H1 (cell line): Measurements from ENCODE around the gene LHFPL2. TPM values are rescaled to one million over a fixed set of nuclear protein-coding genes. Genes with fewer than 3 reads are reported as not detected.
"Not testable (repeated sequence)": the region's sequence is repeated elsewhere in the genome, so short reads cannot be mapped to it uniquely, and the experiment has no call there.

ENCODE experiments used
- CTCF ChIA-PET: fragments of 300-600 bp; sonication (Branson Sonifier 250); formaldehyde crosslinking; loops from one replicate; lab custom pipeline; 2021; ENCODE audit not compliant: partially characterized antibody; lab: Charles Lee
- POLR2A ChIA-PET: fragments of 300-600 bp; sonication (Branson Sonifier 250); formaldehyde crosslinking; loops from one replicate; lab custom pipeline; 2021; ENCODE audit warnings: inconsistent platforms; ENCODE audit not compliant: partially characterized antibody; lab: Charles Lee
- DNase-seq, 2 experiments: peaks; one replicate each; pipeline versions ENCODE4 v3.0.0 to v3.0.0-alpha.2; 2010 to 2022; ENCODE audit warnings: low spot score in 2 of 2, low read depth in 1 of 2, mixed read lengths in 1 of 2
- FAIRE-seq: peaks from 2 replicates; lab custom pipeline; 2011; peaks lifted over from hg19 to GRCh38; lab: Jason Lieb, UNC
- H2AFZ ChIP-seq: 2 replicates; pipeline ENCODE4 v1.8.1; 2012; ENCODE audit warnings: low read length, inconsistent platforms
- H2AK5ac ChIP-seq: 2 replicates; pipeline ENCODE4 v1.6.1; 2013; ENCODE audit warnings: low read depth, low read length
- H2BK120ac ChIP-seq: replicated peaks from 2 replicates; pipeline ENCODE3; 2013; ENCODE audit warnings: low read depth, low read length, inconsistent platforms
- H2BK12ac ChIP-seq: 2 replicates; pipeline ENCODE4 v1.6.1; 2013; ENCODE audit warnings: low read depth, low read length
- H2BK15ac ChIP-seq: 2 replicates; pipeline ENCODE4 v1.6.1; 2013; ENCODE audit warnings: low read length
- H2BK20ac ChIP-seq: 2 replicates; pipeline ENCODE4 v1.6.1; 2013; ENCODE audit warnings: low read length
- H2BK5ac ChIP-seq: 2 replicates; pipeline ENCODE4 v1.6.1; 2013; ENCODE audit warnings: low read depth, low read length
- H3K14ac ChIP-seq: 2 replicates; pipeline ENCODE4 v1.6.1; 2013; ENCODE audit warnings: inconsistent platforms; ENCODE audit not compliant: insufficient read length
- H3K18ac ChIP-seq: 2 replicates; pipeline ENCODE4 v1.6.1; 2013; ENCODE audit warnings: low read length; ENCODE audit errors: extremely low read depth
- H3K23ac ChIP-seq: 2 replicates; pipeline ENCODE4 v1.6.1; 2013; ENCODE audit warnings: inconsistent platforms; ENCODE audit not compliant: insufficient read length
- H3K23me2 ChIP-seq: 2 replicates; pipeline ENCODE4 v1.6.1; 2013; ENCODE audit warnings: low read depth, low read length
- H3K27ac ChIP-seq: 2 replicates; pipeline ENCODE4 v1.6.1; 2011; ENCODE audit warnings: low read depth, low read length, inconsistent platforms
- H3K27me3 ChIP-seq, 4 experiments: replicated peaks in 1 of 4; 1 replicate in 1 of 4; 2 replicates in 3 of 4; pipeline versions ENCODE4 v1.6.1 to v1.8.1; 2011 to 2013; ENCODE audit warnings: low read length in 3 of 4, mild to moderate bottlenecking in 3 of 4, inconsistent platforms in 2 of 4, mixed read lengths in 2 of 4, moderate library complexity in 1 of 4; ENCODE audit not compliant: control insufficient read depth in 3 of 4, insufficient read depth in 3 of 4; ENCODE audit errors: extremely low read depth in 1 of 4
- H3K36me3 ChIP-seq, 4 experiments: 2 replicates each; pipeline versions ENCODE4 v1.6.1 to v1.8.1; 2011 to 2013; ENCODE audit warnings: mild to moderate bottlenecking in 4 of 4, low read length in 3 of 4, moderate library complexity in 2 of 4, control low read depth in 1 of 4, inconsistent platforms in 1 of 4; ENCODE audit not compliant: insufficient read depth in 4 of 4, control insufficient read depth in 2 of 4
- H3K4ac ChIP-seq: replicated peaks from 2 replicates; pipeline ENCODE3; 2013; ENCODE audit warnings: low read length, low read depth, mixed read lengths, inconsistent platforms; ENCODE audit not compliant: insufficient read length
- H3K4me1 ChIP-seq, 4 experiments: replicated peaks in 1 of 4; 1 replicate in 1 of 4; 2 replicates in 3 of 4; pipeline versions ENCODE4 v1.6.1 to v1.8.1; 2011 to 2013; ENCODE audit warnings: low read length in 3 of 4, inconsistent platforms in 2 of 4, mixed read lengths in 1 of 4; ENCODE audit not compliant: insufficient read depth in 4 of 4, control insufficient read depth in 3 of 4
- H3K4me2 ChIP-seq, 2 experiments: 2 replicates each; pipeline versions ENCODE4 v1.6.1 to v1.8.1; 2011 to 2013; ENCODE audit warnings: low read depth in 2 of 2, low read length in 2 of 2, control low read depth in 1 of 2, inconsistent platforms in 1 of 2, mild to moderate bottlenecking in 1 of 2; ENCODE audit not compliant: insufficient read depth in 1 of 2
- H3K4me3 ChIP-seq, 4 experiments: fragments of 200-600, 300-600 bp in 1 of 4; sonication (generic), shearing (Covaris generic), sonication (Bioruptor Twin) in 1 of 4; 2 replicates each; pipeline versions ENCODE4 v1.5.1 to v1.8.1; 2011 to 2016; ENCODE audit warnings: low read length in 4 of 4, low read depth in 3 of 4, control low read depth in 2 of 4, inconsistent platforms in 2 of 4, mild to moderate bottlenecking in 2 of 4, mixed read lengths in 1 of 4, moderate library complexity in 1 of 4; ENCODE audit not compliant: insufficient read depth in 2 of 4; ENCODE audit errors: extremely low read depth in 1 of 4
- H3K56ac ChIP-seq: replicated peaks from 2 replicates; pipeline ENCODE3; 2013; ENCODE audit warnings: low read depth, mild to moderate bottlenecking, mixed read lengths, low read length, inconsistent platforms; ENCODE audit not compliant: insufficient read length
- H3K79me1 ChIP-seq: 2 replicates; pipeline ENCODE4 v1.6.1; 2013; ENCODE audit warnings: low read depth, low read length, control low read depth
- H3K79me2 ChIP-seq, 2 experiments: 2 replicates each; pipeline versions ENCODE4 v1.6.1 to v1.8.1; 2012 to 2013; ENCODE audit warnings: low read length in 2 of 2, mild to moderate bottlenecking in 2 of 2, inconsistent platforms in 1 of 2; ENCODE audit not compliant: insufficient read depth in 2 of 2, control insufficient read depth in 1 of 2
- H3K9ac ChIP-seq, 4 experiments: replicated peaks in 1 of 4; 1 replicate in 1 of 4; 2 replicates in 3 of 4; pipeline versions ENCODE4 v1.6.1 to v1.8.1; 2011 to 2013; ENCODE audit warnings: low read depth in 3 of 4, low read length in 3 of 4, control low read depth in 2 of 4, mild to moderate bottlenecking in 2 of 4, moderate library complexity in 2 of 4, inconsistent platforms in 1 of 4; ENCODE audit errors: extremely low read depth in 1 of 4
- H3K9me3 ChIP-seq, 2 experiments: 2 replicates each; pipeline versions ENCODE4 v1.6.1 to v1.8.1; 2012 to 2013; ENCODE audit warnings: mild to moderate bottlenecking in 2 of 2, moderate library complexity in 2 of 2, control low read depth in 1 of 2, inconsistent platforms in 1 of 2, low read depth in 1 of 2, low read length in 1 of 2, mixed read lengths in 1 of 2; ENCODE audit not compliant: insufficient read depth in 2 of 2
- H4K20me1 ChIP-seq, 2 experiments: replicated peaks in 1 of 2; 2 replicates each; pipeline versions ENCODE3 to v1.8.1; 2011 to 2013; ENCODE audit warnings: inconsistent platforms in 2 of 2, low read length in 2 of 2, mild to moderate bottlenecking in 1 of 2; ENCODE audit not compliant: insufficient read depth in 2 of 2, control insufficient read depth in 1 of 2
- H4K5ac ChIP-seq: 2 replicates; pipeline ENCODE4 v1.6.1; 2013; ENCODE audit warnings: low read length, low read depth, mixed read lengths, inconsistent platforms; ENCODE audit not compliant: insufficient read length
- H4K8ac ChIP-seq: 2 replicates; pipeline ENCODE4 v1.8.0; 2013; ENCODE audit warnings: mild to moderate bottlenecking, moderate library complexity, low read length, inconsistent platforms; ENCODE audit not compliant: insufficient read depth; ENCODE audit errors: extremely low read depth
- H4K91ac ChIP-seq: replicated peaks from 2 replicates; pipeline ENCODE3; 2013; ENCODE audit warnings: low read length, mixed read lengths, inconsistent platforms; ENCODE audit not compliant: insufficient read length
- WGBS, 2 experiments: shearing (Covaris generic) in 1 of 2; methylation state at CpG; one replicate each; pipeline versions ENCODE4 v1.1.6 to v1.1.7; 2013 to 2015; ENCODE audit warnings: low lambda C conversion rate in 2 of 2, mixed read lengths in 2 of 2, inconsistent platforms in 1 of 2, low coverage in 1 of 2, missing lambda C conversion rate in 1 of 2; ENCODE audit not compliant: insufficient replicate concordance in 2 of 2, insufficient coverage in 1 of 2, insufficient read length in 1 of 2; ENCODE audit errors: extremely low coverage in 1 of 2, missing lambda C conversion rate in 1 of 2; 5-methylcytosine and 5-hydroxymethylcytosine counted together
- polyA plus RNA-seq, 7 experiments: library from polyadenylated mRNA; depleted of rRNA in 3 of 7; stranded (reverse) in 5 of 7; unstranded in 2 of 7; fragments of >200 nt in 5 of 7; fragments of 200-250 nt in 2 of 7; gene quantifications; 1 replicate in 5 of 7; 2 replicates in 1 of 7; 4 replicates in 1 of 7; pipeline versions ENCODE4 v1.2.1 to v1.2.3, GENCODE V29; 2011 to 2013; ENCODE audit warnings: missing spikeins in 2 of 7, mixed read lengths in 2 of 7
- total RNA-seq: library from RNA; stranded (reverse); fragmentation: NEBNext Ultra II Directional; extraction: Animal tissue kit (Norgen Biotek cat#: 25700); gene quantifications from 2 replicates; pipeline ENCODE4 v1.2.1, GENCODE V29; 2021

The LHFPL2 gene
- total and polyA plus RNA-seq, 2 of the 8 experiments (the other 6 are each of a cell fraction or from before 2014, with no cell fraction given): 9.6 to 43.0 TPM

DNA sequence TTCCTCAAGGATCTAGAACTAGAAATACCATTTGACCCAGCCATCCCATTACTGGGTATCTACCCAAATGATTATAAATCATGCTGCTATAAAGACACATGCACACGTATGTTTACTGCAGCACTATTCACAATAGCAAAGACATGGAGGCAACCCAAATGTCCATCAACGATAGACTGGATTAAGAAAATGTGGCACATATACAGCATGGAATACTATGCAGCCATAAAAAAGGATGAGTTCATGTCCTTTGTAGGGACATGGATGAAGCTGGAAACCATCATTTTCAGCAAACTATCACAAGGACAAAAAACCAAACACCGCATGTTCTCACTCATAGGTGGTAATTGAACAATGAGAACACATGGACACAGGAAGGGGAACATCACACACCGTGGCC is 38.9 kb upstream of the LHFPL2 start:
- H3K56ac ChIP-seq, H4K8ac ChIP-seq, H2BK20ac ChIP-seq, H2AFZ ChIP-seq, H3K4me2 ChIP-seq, H3K27ac ChIP-seq, H2AK5ac ChIP-seq, H4K5ac ChIP-seq, H3K4ac ChIP-seq, H3K18ac ChIP-seq, H3K79me2 ChIP-seq, H3K9ac ChIP-seq, H3K79me1 ChIP-seq, H4K91ac ChIP-seq, H3K4me3 ChIP-seq, FAIRE-seq, H4K20me1 ChIP-seq, H2BK5ac ChIP-seq, H3K36me3 ChIP-seq, DNase-seq, H2BK15ac ChIP-seq, H3K23ac ChIP-seq, H2BK12ac ChIP-seq, POLR2A ChIA-PET, CTCF ChIA-PET, H3K23me2 ChIP-seq, H2BK120ac ChIP-seq, H3K14ac ChIP-seq, H3K9me3 ChIP-seq, H3K27me3 ChIP-seq: not testable (repeated sequence)
- H3K4me1 ChIP-seq: peaks cover 0 to 10% (median 0%) of the 10 kb centered on the region in 4 experiments; a peak in 1 of 7 replicates
- WGBS, 2 experiments: 95% methylated on average over 4 of the region's 4 CpGs; no CpG with 5 or more reads in 1 of the 2 experiments

DNA sequence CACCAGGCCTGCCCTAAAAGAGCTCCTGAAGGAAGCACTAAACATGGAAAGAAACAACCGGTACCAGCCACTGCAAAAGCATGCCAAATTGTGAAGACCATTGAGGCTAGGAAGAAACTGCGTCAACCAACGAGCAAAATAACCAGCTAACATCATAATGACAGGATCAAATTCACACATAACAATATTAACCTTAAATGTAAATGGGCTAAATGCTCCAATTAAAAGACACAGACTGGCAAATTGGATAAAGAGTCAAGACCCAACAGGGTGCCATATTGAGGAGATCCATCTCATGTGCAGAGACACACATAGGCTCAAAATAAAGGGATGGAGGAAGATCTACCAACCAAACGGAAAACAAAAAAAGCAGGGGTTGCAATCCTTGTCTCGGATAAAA is 35.3 kb upstream of the LHFPL2 start:
- H3K18ac ChIP-seq, H3K23me2 ChIP-seq, H3K14ac ChIP-seq, H3K79me1 ChIP-seq, H2BK15ac ChIP-seq, H3K4ac ChIP-seq, H3K23ac ChIP-seq, H3K9me3 ChIP-seq, H4K91ac ChIP-seq, CTCF ChIA-PET, H3K36me3 ChIP-seq, H3K79me2 ChIP-seq, H2BK12ac ChIP-seq, FAIRE-seq, H3K56ac ChIP-seq, H4K20me1 ChIP-seq, H3K4me1 ChIP-seq, H2AFZ ChIP-seq, H3K9ac ChIP-seq, H3K4me3 ChIP-seq, H4K8ac ChIP-seq, H4K5ac ChIP-seq, H2BK20ac ChIP-seq, H2BK120ac ChIP-seq, H3K27me3 ChIP-seq, DNase-seq, H2BK5ac ChIP-seq, H3K4me2 ChIP-seq, H3K27ac ChIP-seq, H2AK5ac ChIP-seq: not testable (repeated sequence)
- WGBS, 2 experiments: 97% methylated on average over 5 of the region's 5 CpGs; no CpG with 5 or more reads in 1 of the 2 experiments
- POLR2A ChIA-PET: interaction anchor here (0.7 kb wide), 1 partner anchor 87 kb away, joined by 3 read pairs; no protein-coding TSS in a partner anchor
